OCI-LY7 (cell line): ENCODE data around the gene CRMP1. TPM values are rescaled to one million over a fixed set of nuclear protein-coding genes. Genes with fewer than 3 reads are reported as not detected.

Experiments used
- BruUV-seq: library from RNA; stranded (reverse); fragments of 400-500 nt; replicated peaks from 2 replicates; lab custom pipeline; 2021; lab: Mats Ljungman, UMichigan
- CTCF ChIA-PET: fragments of 300-600 bp; sonication (Branson Sonifier 250); formaldehyde crosslinking; loops from one replicate; lab custom pipeline; 2022; ENCODE audit warnings: antibody characterized with exemption; ENCODE audit not compliant: unreplicated experiment; lab: Charles Lee
- POLR2A ChIA-PET: fragments of 300-600 bp; sonication (Branson Sonifier 250); formaldehyde crosslinking; loops from one replicate; lab custom pipeline; 2022; ENCODE audit warnings: antibody characterized with exemption; lab: Charles Lee
- DNase-seq: peaks from one replicate; pipeline ENCODE4 v3.0.0-alpha.2; 2015; ENCODE audit warnings: low spot score
- H2AFZ ChIP-seq: fragments of 200-600 bp; sonication (generic), shearing (Covaris generic); 2 replicates; pipeline ENCODE4 v1.6.1; 2014; ENCODE audit warnings: mild to moderate bottlenecking, antibody characterized with exemption, low read length, moderate library complexity
- H3K27ac ChIP-seq: fragments of 200-600 bp; sonication (generic); 2 replicates; pipeline ENCODE4 v1.5.1; 2014; ENCODE audit warnings: mixed run types, low read depth, mild to moderate bottlenecking, moderate library complexity, low read length, inconsistent platforms; ENCODE audit not compliant: poor library complexity, severe bottlenecking
- H3K36me3 ChIP-seq: fragments of 200-600 bp; sonication (generic); 2 replicates; pipeline ENCODE4 v1.6.1; 2014; ENCODE audit warnings: mild to moderate bottlenecking, antibody characterized with exemption, low read length, moderate library complexity, mixed read lengths; ENCODE audit not compliant: insufficient read depth
- H3K4me1 ChIP-seq: fragments of 200-600 bp; sonication (generic); 2 replicates; pipeline ENCODE4 v1.5.1; 2014; ENCODE audit warnings: mild to moderate bottlenecking, low read length; ENCODE audit not compliant: insufficient read depth, poor library complexity, severe bottlenecking
- H3K4me2 ChIP-seq: fragments of 200-600 bp; sonication (generic); 2 replicates; pipeline ENCODE4 v1.6.1; 2014; ENCODE audit warnings: mild to moderate bottlenecking, low read length
- H3K4me3 ChIP-seq: fragments of 200-600 bp; sonication (generic); 2 replicates; pipeline ENCODE4 v1.5.1; 2014; ENCODE audit warnings: mild to moderate bottlenecking, low read depth, low read length; ENCODE audit not compliant: poor library complexity, severe bottlenecking
- H3K79me2 ChIP-seq: fragments of 200-600 bp; sonication (generic); 2 replicates; pipeline ENCODE4 v1.6.1; 2016; ENCODE audit warnings: low read depth, mild to moderate bottlenecking, low read length, moderate library complexity, mixed read lengths; ENCODE audit not compliant: insufficient read depth
- H3K9me2 ChIP-seq: fragments of 200-600 bp; sonication (generic); 2 replicates; pipeline ENCODE4 v1.6.1; 2016; ENCODE audit warnings: mild to moderate bottlenecking, low read length, mixed read lengths; ENCODE audit not compliant: insufficient read depth
- H3K9me3 ChIP-seq: fragments of 200-600 bp; sonication (generic); 2 replicates; pipeline ENCODE4 v1.6.1; 2014; ENCODE audit warnings: mild to moderate bottlenecking, mixed run types, low read length, mixed read lengths
- H4K20me1 ChIP-seq: fragments of 200-600 bp; sonication (generic); 2 replicates; pipeline ENCODE4 v1.6.1; 2014; ENCODE audit warnings: mild to moderate bottlenecking, antibody characterized with exemption, low read length, moderate library complexity, mixed read lengths; ENCODE audit not compliant: insufficient read depth
- EZH2phosphoT487 ChIP-seq: fragments of 200-600 bp; sonication (generic); IDR thresholded peaks from 2 replicates; pipeline ENCODE4 v1.6.1; 2018; ENCODE audit warnings: low read depth, borderline replicate concordance, mild to moderate bottlenecking, mixed run types, antibody characterized with exemption, low read length, moderate library complexity, mixed read lengths
- intact Hi-C: fragments of 100-400 bp; cut with micrococcal nuclease; formaldehyde crosslinking; loops from one replicate; pipeline ENCODE4 v1.10.0; 2022; ENCODE audit not compliant: unreplicated experiment
- total RNA-seq, 2 experiments: library from RNA; depleted of rRNA in 1 of 2; stranded (reverse); fragments of >200 nt in 1 of 2; shearing (Covaris generic) in 1 of 2; gene quantifications; 2 replicates each; pipeline ENCODE4 v1.2.3, GENCODE V29; 2014 to 2022
- TF ChIP-seq, protein P1 (sequence below): fragments of 200-600 bp; sonication (generic); conservative IDR thresholded peaks from 2 replicates; pipeline ENCODE4 v1.5.1; 2014; ENCODE audit warnings: mild to moderate bottlenecking, antibody characterized with exemption, low read length, moderate library complexity, mixed read lengths

CRMP1 gene
- total RNA-seq, 2 experiments from 2014 or later = not detected

DNA sequence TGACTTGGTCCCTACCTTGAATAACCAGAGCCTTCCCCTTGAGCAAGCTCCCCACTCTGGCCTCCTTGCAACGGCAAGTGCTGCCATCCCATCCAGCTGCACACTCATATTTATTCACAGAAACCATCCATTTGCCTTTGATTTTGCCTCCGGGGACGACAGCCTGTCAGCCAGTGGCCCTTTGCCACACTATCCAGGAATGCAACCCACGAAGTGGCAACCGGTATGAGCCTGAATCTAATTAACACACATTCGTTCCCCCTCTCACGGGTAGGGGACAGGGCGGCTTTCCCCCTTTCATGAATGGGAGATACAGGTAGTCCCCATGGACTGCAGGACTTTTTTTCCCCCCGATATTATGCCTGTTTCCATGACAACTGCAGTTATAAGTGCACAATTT, 15.5 kb downstream of the CRMP1 start:
- H4K20me1 ChIP-seq = no peaks in the 10 kb centered on the region

DNA sequence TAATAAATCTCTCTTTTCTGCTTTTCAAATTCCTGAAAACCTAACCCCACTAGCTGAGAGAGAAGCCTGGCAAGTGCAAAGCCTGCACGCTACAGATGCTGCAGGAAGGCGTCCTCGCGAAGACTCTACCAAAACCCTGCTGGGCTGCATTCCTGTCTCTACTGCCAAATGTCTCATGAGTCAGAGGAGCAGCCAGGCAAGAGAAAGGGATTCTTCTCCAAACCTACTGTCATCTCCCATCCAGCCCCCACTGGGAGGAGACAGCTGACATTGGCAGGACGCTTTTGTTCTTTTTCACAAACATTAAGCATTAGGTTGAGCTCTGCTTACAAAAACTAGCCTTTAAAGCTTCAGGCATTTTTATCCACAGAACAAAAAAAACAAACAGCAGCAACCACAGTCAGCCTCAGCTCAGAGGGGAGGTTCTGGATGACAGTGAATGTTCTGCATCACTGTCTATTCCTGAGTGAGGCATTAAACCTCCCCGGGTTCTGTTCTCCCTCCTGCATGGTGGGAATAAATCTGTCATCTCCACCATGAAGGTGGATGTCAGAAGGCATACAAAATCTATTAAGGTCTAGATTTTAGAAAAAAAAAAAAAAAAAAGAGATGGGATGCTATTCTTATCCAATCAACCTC, 18.0 kb downstream of the CRMP1 start:
- no peaks in the 10 kb centered on the region for H3K9me2 ChIP-seq
- H2AFZ ChIP-seq = no peak overlapping the region
- intact Hi-C loops = no loop called here
- H3K4me2 ChIP-seq = no peak overlapping the region
- no peaks in the 10 kb centered on the region for H4K20me1 ChIP-seq
- no peak overlapping the region for H3K4me3 ChIP-seq
- H3K79me2 ChIP-seq = no peaks in the 10 kb centered on the region
- no peak overlapping the region for H3K27ac ChIP-seq
- TF ChIP-seq, protein P1, sequence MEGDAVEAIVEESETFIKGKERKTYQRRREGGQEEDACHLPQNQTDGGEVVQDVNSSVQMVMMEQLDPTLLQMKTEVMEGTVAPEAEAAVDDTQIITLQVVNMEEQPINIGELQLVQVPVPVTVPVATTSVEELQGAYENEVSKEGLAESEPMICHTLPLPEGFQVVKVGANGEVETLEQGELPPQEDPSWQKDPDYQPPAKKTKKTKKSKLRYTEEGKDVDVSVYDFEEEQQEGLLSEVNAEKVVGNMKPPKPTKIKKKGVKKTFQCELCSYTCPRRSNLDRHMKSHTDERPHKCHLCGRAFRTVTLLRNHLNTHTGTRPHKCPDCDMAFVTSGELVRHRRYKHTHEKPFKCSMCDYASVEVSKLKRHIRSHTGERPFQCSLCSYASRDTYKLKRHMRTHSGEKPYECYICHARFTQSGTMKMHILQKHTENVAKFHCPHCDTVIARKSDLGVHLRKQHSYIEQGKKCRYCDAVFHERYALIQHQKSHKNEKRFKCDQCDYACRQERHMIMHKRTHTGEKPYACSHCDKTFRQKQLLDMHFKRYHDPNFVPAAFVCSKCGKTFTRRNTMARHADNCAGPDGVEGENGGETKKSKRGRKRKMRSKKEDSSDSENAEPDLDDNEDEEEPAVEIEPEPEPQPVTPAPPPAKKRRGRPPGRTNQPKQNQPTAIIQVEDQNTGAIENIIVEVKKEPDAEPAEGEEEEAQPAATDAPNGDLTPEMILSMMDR = no peak
- TF ChIP-seq EZH2phosphoT487 = no peak
- H3K4me1 ChIP-seq = no peaks in the 10 kb centered on the region
- no TSS peak for BruUV-seq
- no peaks in the 10 kb centered on the region for H3K36me3 ChIP-seq
- no peaks in the 10 kb centered on the region for H3K9me3 ChIP-seq
- POLR2A ChIA-PET = interaction anchor here (0.7 kb wide), 2 partner anchors 9 to 214 kb away, joined by 3 to 4 read pairs; no protein-coding TSS in a partner anchor
- CTCF ChIA-PET = no interaction called here
- DNase-seq = no peak

More for the DNA sequence above, 15.5 kb downstream of the CRMP1 start:
- no peak overlapping the region for H3K4me3 ChIP-seq
- CTCF ChIA-PET = no interaction called here
- no peaks in the 10 kb centered on the region for H3K9me2 ChIP-seq
- TF ChIP-seq, protein P1 = no peak
- TF ChIP-seq EZH2phosphoT487 = no peak
- H2AFZ ChIP-seq = no peak overlapping the region
- H3K27ac ChIP-seq = no peak overlapping the region
- no peaks in the 10 kb centered on the region for H3K4me1 ChIP-seq
- DNase-seq = no peak
- no peaks in the 10 kb centered on the region for H3K36me3 ChIP-seq
- POLR2A ChIA-PET = interaction anchor here (0.6 to 0.7 kb wide), 2 partner anchors 17 to 617 kb away, joined by 3 to 4 read pairs; no protein-coding TSS in a partner anchor
- no TSS peak for BruUV-seq
- H3K4me2 ChIP-seq = no peak overlapping the region
- intact Hi-C loops = no loop called here
- no peaks in the 10 kb centered on the region for H3K79me2 ChIP-seq
- H3K9me3 ChIP-seq = no peaks in the 10 kb centered on the region

DNA sequence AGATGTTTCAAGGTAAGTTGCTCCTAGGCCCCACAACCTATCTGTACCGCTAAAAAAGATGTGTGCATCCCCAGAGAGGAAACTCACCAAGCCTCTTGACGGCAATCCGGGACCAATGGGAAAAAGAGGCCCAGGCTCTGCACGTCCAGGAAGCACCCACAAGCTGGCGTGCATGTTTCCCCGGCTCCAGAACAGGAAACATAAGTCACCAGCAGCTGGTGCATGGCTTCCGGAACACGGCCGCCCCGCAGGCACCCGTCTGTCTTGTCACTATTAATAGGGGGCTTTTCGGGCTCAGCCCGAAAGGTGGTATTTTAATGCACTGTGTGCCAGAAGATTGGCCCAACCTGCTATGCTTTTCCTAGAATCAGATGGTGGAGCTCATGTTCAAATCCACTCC, 22.2 kb downstream of the CRMP1 start:
- ChIA-PET POLR2A (no interaction called here), CTCF (no interaction called here)
- intact Hi-C loops = no loop called here
- no peak for DNase-seq
- no peaks in the 10 kb centered on the region for H3K4me1 ChIP-seq
- H3K9me3 ChIP-seq = no peaks in the 10 kb centered on the region
- H3K4me2 ChIP-seq = no peak overlapping the region
- no peaks in the 10 kb centered on the region for H4K20me1 ChIP-seq
- H3K79me2 ChIP-seq = no peaks in the 10 kb centered on the region
- H3K4me3 ChIP-seq = no peak overlapping the region
- H3K9me2 ChIP-seq = no peaks in the 10 kb centered on the region
- TF ChIP-seq EZH2phosphoT487 = no peak
- TF ChIP-seq, protein P1 = no peak
- H3K36me3 ChIP-seq = no peaks in the 10 kb centered on the region
- no peak overlapping the region for H2AFZ ChIP-seq
- no TSS peak for BruUV-seq
- H3K27ac ChIP-seq = no peak overlapping the region
